H7 (cell line): ENCODE results near the gene DGKI. TPM values are rescaled to one million over a fixed set of nuclear protein-coding genes. Genes with fewer than 3 reads are reported as not detected.
"Not testable (repeated sequence)": the region's sequence is repeated elsewhere in the genome, so short reads cannot be mapped to it uniquely, and the experiment has no call there.

Experiments used
- DNase-seq: peaks from one replicate; pipeline ENCODE4 v3.0.0; 2012
- H3K27me3 ChIP-seq: 2 replicates; pipeline ENCODE4 v1.6.0; 2011; ENCODE audit warnings: mild to moderate bottlenecking, low read length; ENCODE audit not compliant: control insufficient read depth, insufficient read depth
- H3K36me3 ChIP-seq: replicated peaks from 2 replicates; pipeline ENCODE4 v1.5.1; 2011; ENCODE audit warnings: low read length; ENCODE audit not compliant: control insufficient read depth, insufficient read depth
- H3K4me3 ChIP-seq: 2 replicates; pipeline ENCODE4 v1.5.1; 2011; ENCODE audit warnings: low read depth, mild to moderate bottlenecking, control low read depth, low read length, moderate library complexity; ENCODE audit not compliant: insufficient read depth
- total RNA-seq: library from RNA; depleted of rRNA; stranded (reverse); fragments of >200 nt; shearing (Covaris generic); gene quantifications from 2 replicates; pipeline ENCODE4 v1.2.3, GENCODE V29; 2014

Gene DGKI
- total RNA-seq, 1 experiment from 2014 or later: 0.14 TPM

DNA sequence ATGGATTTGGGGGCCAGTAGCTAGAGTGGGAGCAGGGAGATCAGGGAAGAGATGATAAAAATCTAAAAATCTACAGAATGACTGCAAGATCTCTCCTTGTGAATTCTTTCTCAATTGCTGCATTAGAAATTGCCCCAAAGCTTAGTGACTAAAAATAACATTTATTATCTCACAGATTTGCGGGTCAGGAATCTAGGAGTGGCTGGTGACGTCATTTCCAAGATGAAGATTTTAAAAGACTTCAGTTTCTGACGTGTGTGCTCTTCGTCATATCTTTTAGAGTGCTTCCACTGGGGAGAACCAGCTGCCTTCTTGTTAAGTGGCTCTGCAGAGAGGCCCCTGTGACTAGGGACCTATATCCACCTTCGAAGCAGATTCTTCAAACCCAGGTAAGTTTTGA, 112.6 kb downstream of the DGKI start:
- no peak for DNase-seq
- H3K4me3 ChIP-seq: no peak overlapping the region
- H3K27me3 ChIP-seq: no peaks in the 10 kb centered on the region
- H3K36me3 ChIP-seq: no peaks in the 10 kb centered on the region

DNA sequence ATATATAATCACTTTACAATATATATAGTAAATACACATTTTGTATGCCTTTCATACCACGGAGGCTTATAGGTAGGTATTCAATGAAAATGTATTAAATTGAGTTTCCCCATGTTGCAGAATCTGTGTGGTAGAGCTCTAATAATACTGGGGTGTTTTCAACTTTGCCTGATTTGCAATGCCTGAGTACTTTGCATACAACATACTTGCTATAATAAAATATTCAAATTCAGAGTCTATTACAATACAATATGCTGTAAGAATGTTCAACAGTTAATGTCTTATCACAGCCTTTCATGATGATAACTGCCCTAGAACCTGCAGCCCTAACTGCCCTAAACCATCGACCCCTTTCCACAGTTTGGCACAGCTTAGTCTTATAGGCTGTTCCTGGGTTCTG, 114.6 kb downstream of the DGKI start:
- no peak for DNase-seq
- Histone ChIP-seq H3K36me3 (no peaks in the 10 kb centered on the region), H3K27me3 (no peaks in the 10 kb centered on the region), H3K4me3 (no peak overlapping the region)

DNA sequence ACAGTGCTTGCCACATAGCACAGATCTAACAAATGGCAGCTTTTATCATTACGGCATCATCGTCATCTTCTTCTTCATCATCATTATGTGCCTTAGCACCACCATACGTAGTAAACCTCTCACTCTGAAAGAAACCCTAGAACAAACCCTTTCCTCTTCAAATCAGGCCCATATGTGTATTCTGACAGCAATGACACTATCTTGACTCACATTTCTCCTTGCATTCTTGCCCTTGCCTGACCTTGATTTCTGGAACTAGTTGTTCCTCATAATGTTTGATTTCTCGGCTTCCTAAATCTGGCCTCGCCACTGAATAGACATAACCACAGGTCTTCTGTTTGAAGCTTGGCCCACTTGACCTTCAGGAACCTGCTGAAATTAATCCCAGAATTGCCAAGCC, 115.3 kb downstream of the DGKI start:
- Histone ChIP-seq H3K4me3 (no peak overlapping the region), H3K27me3 (no peaks in the 10 kb centered on the region), H3K36me3 (no peaks in the 10 kb centered on the region)
- DNase-seq: no peak

DNA sequence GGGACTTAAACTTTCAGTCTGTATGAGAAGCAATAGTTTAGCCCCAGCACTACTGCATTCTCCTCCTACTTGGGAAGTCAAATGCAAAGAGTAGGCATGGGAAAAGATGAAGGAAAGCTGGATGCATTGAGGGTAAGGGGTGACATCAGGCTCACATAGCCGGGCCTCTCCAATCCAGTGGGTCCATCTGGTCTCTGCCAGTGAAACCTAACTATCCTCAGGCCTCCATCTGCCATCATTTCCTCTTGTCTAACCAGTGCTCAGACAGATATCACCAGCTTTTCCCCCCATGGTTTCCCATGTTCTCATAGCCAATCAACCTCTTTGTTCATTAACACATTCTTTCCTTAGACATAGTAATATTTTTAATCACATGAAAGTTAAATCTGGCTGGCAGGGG, 118.3 kb downstream of the DGKI start:
- no peak overlapping the region for H3K4me3 ChIP-seq
- no peaks in the 10 kb centered on the region for H3K36me3 ChIP-seq
- no peaks in the 10 kb centered on the region for H3K27me3 ChIP-seq
- DNase-seq: no peak

DNA sequence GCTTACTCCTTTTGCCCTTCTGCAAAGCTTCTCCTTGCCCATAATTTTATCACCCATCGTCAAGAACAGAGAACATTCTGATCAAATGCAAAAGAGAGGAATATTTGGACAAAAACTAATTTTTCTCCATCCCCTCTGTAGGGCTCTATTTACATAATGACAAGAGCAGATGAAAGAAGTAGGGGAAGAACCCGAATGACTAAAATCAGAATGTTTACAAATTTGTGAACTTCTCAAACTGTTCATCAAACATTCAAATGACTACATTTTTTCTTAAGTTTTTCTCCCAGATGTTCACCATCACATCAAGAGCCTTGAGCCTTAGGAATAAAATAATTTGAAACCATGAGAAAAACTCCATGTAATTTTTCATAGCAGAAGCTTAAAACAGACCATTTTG, 119.4 kb downstream of the DGKI start:
- DNase-seq: no peak
- no peaks in the 10 kb centered on the region for H3K36me3 ChIP-seq
- no peaks in the 10 kb centered on the region for H3K27me3 ChIP-seq
- H3K4me3 ChIP-seq: no peak overlapping the region

DNA sequence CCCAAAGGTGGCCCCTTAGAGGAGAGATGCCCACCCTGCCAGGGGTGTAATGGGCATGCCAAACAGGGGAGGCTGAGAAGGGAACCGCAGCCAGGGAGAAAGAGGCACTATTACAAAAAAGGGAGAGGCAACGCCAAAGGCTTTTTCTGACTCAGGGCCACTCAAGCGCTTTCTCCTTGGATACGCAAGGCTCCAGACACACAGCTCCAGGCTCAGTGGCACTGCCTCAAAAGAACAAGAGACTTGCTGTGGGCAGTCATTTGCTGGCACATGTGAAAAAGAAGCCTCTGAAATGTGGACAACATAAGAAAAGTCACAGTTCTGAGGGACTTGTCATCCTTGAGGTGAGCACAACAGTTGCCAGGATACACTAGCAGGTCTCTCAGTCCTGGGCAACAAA, 128.4 kb downstream of the DGKI start:
- DNase-seq: peak; percentile 23
- no peaks in the 10 kb centered on the region for H3K27me3 ChIP-seq
- no peak overlapping the region for H3K4me3 ChIP-seq
- H3K36me3 ChIP-seq: no peaks in the 10 kb centered on the region

DNA sequence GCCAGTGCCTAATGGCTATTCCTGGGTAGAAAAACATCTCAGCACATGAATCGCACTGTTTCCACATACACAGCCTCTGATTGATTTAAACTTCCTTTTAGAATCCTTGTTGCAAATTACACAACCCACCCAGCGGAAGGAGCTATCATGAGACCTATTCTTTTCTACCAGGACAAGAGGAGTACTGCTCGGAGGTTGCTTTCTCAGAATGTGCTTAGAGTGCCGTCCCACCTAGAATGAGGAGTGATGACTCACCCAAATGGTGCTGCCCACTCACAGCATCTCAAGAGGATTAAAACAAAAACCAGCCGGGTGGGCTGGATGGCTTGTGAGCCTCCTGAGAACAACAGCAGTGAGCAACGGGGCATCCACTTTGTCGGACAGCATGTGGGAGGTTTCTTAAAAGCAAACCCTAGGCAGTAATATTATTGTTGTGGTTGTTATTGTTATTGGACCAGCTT, 128.9 kb downstream of the DGKI start:
- Histone ChIP-seq H3K27me3 (no peaks in the 10 kb centered on the region), H3K36me3 (no peaks in the 10 kb centered on the region), H3K4me3 (no peak overlapping the region)
- DNase-seq: peak; percentile 53

DNA sequence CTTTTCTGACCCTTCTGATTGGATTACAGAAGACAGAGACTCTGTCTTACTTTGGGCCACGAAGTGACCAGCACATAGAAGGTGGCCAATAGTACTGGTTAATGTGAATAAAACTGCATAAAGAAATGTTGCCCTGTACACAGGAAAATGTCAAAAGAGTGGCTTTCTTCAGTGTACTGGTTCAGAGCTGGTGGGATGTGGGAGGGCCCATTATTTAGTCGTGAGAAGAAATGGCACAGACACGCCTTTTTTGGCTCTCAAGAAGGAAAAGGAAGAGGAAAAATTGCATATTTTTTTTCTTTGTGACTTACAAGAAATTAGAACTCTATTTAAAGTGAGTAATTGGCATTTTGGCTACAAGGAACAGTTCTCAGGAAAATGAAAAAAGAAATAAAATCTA, 129.7 kb downstream of the DGKI start:
- Histone ChIP-seq H3K27me3 (no peaks in the 10 kb centered on the region), H3K4me3 (no peak overlapping the region), H3K36me3 (no peaks in the 10 kb centered on the region)
- no peak for DNase-seq

DNA sequence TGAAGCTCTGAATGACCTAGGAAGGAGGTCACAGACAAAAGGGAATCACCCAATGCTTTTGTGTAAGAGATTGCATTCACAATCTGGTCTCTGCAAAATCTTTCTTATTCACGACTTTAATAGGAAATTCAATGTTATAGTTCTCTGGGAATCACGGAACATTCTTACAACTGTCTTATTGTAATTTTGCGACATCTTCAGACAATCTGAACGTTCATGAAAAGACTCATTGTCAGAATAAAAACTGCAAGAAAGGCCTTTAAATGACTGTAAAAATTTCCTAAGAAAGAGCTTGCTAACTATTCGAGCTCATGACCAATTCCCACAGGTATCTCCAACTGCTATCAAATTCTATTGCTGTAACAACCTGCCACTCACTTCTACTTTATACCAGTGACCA, 130.7 kb downstream of the DGKI start:
- no peak for DNase-seq
- Histone ChIP-seq H3K4me3 (no peak overlapping the region), H3K36me3 (no peaks in the 10 kb centered on the region)

DNA sequence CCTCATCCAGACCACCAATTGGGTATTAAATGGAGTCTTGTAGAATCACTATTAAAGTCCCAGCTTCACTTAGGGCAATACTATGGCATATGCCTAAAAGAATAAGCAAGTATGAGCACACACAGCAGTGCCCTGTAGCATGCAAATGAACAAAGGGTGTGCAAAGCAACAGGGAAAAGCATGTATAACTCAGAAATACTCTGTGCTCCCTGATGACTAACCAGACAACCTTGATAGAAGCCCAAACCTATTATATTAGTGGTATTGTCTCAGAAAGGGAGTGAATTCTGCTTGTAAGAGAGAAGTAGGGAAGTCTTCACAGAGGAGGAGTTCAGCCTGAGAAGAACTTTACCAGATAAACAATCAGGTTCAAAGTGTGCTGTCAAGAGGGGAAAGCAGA, 131.2 kb downstream of the DGKI start:
- no peak for DNase-seq
- no peaks in the 10 kb centered on the region for H3K36me3 ChIP-seq
- no peak overlapping the region for H3K4me3 ChIP-seq
- H3K27me3 ChIP-seq: no peaks in the 10 kb centered on the region

More for the DNA sequence above, 130.7 kb downstream of the DGKI start:
- H3K27me3 ChIP-seq: no peaks in the 10 kb centered on the region

DNA sequence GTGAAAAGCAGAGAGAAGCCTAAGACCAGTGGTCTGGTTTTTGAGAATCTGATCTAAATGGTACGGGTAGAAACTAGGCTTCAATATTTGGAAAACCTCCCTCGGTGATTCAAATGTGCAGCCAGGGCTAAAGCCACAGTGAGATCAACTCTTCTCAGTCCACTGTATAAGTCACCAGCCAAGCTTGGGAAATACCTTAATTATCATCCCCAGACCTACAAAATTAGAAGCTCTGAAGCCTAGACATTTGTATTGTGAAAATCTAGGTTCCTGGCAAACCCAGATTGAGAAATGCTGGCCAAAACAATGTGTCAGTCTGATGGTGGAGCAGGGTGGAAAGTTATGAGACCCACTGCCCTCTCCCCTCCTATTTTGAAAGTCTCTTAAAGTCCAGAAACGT, 131.7 kb downstream of the DGKI start:
- Histone ChIP-seq H3K4me3 (no peak overlapping the region), H3K36me3 (no peaks in the 10 kb centered on the region), H3K27me3 (no peaks in the 10 kb centered on the region)
- no peak for DNase-seq

DNA sequence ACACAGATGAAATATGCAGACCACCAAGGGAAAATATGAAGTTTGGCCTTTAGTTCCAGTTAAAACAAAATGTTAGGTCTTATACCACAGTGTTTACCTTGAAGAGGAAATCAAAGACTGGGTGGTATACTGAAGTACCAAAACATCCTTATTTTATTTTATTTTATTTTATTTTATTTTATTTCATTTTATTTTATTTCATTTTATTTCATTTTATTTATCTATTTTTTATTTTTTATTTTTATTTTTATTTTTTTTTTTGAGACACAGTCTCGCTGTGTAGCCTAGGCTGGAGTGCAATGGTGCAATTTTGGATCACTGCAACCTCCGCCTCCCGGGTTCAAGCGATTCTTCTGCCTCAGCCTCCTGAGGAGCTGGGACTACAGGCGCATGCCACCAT, 140.4 kb downstream of the DGKI start:
- not testable (repeated sequence) for DNase-seq, H3K36me3 ChIP-seq, H3K4me3 ChIP-seq, H3K27me3 ChIP-seq

DNA sequence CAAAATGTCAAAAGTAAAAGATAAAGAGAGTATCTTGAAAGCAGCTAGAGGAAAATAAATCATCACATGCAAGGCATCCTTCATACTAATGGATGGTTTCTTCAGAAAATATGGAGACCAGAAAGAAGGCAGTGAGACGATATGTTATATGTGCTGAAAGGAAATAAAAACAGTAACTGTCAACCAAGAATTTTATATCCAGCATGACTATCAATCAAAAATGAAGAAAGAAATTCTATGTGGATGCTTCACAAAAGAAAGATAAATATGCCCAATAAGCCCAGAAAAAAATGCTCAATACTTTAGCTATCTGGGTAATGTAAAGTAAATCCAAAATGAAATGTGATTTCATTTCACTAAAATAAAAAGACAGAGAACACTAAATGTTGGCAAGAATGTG, 142.1 kb downstream of the DGKI start:
- Histone ChIP-seq H3K27me3 (no peaks in the 10 kb centered on the region), H3K4me3 (no peak overlapping the region), H3K36me3 (no peaks in the 10 kb centered on the region)
- no peak for DNase-seq

DNA sequence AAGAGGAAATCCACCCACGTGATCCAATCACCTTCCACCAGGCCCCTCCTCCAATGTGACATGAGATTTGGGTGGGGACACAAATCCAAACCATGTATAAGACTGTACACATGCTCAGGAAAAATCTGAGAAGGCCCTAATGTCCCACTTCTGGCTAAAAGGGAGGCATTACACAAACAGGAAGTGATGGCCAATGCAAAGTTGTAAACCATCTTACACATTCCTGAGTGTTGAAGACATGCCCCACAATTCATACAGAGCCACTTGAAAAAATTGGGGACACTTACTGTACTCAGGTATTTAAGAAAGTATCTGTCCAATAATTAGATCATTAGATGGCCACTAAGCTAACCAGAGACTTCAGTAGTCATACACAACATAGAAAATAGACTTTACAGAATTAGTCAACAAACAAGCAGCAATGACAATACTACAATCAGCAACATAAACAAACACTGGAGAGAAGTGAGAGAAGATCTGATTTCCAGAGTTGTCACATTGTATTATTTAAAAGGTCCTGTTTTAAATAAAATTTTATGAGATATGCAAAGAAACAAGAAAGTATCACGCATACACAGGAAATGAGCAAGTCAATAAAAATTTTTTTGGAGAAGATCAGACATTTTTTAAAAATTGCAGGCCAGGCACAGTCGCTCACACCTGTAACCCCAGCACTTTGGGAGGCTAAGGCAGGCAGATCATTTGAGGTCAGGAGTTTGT, 143.3 kb downstream of the DGKI start:
- Histone ChIP-seq H3K4me3 (no peak overlapping the region), H3K27me3 (no peaks in the 10 kb centered on the region), H3K36me3 (no peaks in the 10 kb centered on the region)
- no peak for DNase-seq

DNA sequence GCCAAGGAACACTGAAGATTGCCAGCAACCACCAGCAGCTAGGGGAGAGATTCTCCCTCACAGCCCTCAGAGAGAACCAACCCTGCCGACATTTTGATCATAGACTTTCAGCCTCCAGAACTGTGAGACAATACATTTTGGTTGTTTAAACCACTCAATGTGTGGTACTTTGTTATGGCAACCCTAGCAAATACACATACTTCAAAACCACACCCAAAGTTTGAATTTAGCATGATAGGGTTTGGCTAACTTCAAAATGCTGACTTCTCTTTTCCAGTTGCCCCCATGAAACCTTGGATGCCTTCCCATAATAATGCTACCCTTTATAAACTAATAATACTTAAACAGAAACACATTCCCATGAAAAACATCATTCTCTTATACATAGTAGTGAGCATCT, 149.8 kb downstream of the DGKI start:
- Histone ChIP-seq H3K27me3 (no peaks in the 10 kb centered on the region), H3K4me3 (no peak overlapping the region), H3K36me3 (no peaks in the 10 kb centered on the region)
- no peak for DNase-seq

DNA sequence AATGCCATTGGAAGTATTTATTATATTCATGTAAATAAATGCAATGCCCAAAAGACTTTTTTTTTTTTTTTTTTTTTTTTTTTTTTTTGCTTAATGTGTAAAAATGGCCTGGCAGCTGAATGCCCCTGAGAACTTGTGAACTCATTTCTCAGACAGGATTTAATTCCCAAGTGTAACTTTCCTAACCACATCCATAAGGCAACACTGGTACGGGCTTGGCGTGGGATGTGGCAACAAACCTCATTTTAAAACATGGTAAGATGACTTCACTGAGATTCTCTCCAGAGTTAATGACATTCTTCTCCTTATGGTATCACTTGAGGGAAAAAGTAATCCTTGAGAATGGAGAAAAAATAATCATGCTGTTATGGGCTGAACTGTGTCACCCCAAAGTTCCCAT, 150.4 kb downstream of the DGKI start:
- Histone ChIP-seq H3K27me3 (no peaks in the 10 kb centered on the region), H3K4me3 (no peak overlapping the region)
- no peak for DNase-seq

More for the DNA sequence above, 150.4 kb downstream of the DGKI start:
- H3K36me3 ChIP-seq: no peaks in the 10 kb centered on the region
